Measurements from ENCODE around the gene ASGR2. TPM values are rescaled to one million over a fixed set of nuclear protein-coding genes. Genes with fewer than 3 reads are reported as not detected.

The ASGR2 gene
- total RNA-seq, 2 experiments from 2014 or later: not detected

DNA sequence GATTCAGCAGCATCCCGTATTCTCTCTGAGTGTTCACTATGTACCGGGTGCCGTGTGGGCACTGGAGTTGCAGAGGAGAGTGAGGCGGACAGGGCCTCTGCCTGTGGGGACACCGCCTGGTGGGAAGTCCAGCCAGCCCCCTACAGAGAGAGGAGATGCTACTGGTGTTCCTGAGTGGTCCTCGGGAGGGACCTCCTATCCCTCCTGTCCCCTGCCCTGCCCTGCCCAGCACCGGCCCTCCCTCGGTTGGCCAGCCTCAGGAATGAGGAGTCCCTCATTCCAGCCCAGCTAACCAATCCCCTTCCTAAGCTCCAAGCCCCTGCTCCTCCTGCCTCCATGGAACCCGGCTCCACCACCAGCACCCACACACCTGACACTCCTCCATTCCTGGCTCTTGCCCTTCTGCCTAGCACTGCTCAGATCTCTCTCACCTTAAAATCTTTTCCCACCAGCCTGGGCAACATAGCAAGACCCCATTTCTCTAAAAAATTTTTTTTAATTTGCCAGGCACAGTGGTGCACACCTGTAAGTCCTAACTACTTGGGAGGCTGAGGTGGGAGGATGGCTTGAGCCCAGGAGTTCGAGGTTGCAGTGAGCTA, 2.0 kb downstream of the ASGR2 start:
- H3K9me3 ChIP-seq (ENCODE audit: low read length): no peaks in the 10 kb centered on the region
- CTCF ChIA-PET (ENCODE audit: unreplicated experiment): interaction anchor here (1.1 kb wide), 1 partner anchor 60 kb away, joined by 4 read pairs; no protein-coding TSS in a partner anchor
- H3K79me2 ChIP-seq (ENCODE audit: insufficient read depth, low read depth, low read length): no peaks in the 10 kb centered on the region
- H3K4me1 ChIP-seq (ENCODE audit: insufficient read depth, low read length, poor library complexity, severe bottlenecking): no peaks in the 10 kb centered on the region
- H4K20me1 ChIP-seq (ENCODE audit: insufficient read depth, low read length): no peaks in the 10 kb centered on the region
- no peak overlapping the region for H3K27ac ChIP-seq (ENCODE audit: low read depth, low read length, poor library complexity, severe bottlenecking)
- intact Hi-C loops (cut with micrococcal nuclease; ENCODE audit: unreplicated experiment): no loop called here
- no TSS peak for BruUV-seq (replicated peaks)
- H2AFZ ChIP-seq (ENCODE audit: low read length): no peak overlapping the region
- H3K36me3 ChIP-seq (ENCODE audit: insufficient read depth, low read length): no peaks in the 10 kb centered on the region
- no peak overlapping the region for H3K4me3 ChIP-seq (ENCODE audit: low read depth, low read length, poor library complexity, severe bottlenecking)
- POLR2A ChIA-PET: interaction anchor here (0.6 kb wide), 1 partner anchor 186 kb away, joined by 3 read pairs; no protein-coding TSS in a partner anchor
- H3K4me2 ChIP-seq (ENCODE audit: low read length): no peak overlapping the region
- TF ChIP-seq CTCF (conservative IDR thresholded peaks at IDR 0.05; ENCODE audit: low read length): no peak
- TF ChIP-seq EZH2phosphoT487 (IDR thresholded peaks at IDR 0.05; ENCODE audit: borderline replicate concordance, low read depth, low read length): no peak
- DNase-seq (ENCODE audit: low spot score): no peak
- H3K9me2 ChIP-seq (ENCODE audit: insufficient read depth, low read length): no peaks in the 10 kb centered on the region

DNA sequence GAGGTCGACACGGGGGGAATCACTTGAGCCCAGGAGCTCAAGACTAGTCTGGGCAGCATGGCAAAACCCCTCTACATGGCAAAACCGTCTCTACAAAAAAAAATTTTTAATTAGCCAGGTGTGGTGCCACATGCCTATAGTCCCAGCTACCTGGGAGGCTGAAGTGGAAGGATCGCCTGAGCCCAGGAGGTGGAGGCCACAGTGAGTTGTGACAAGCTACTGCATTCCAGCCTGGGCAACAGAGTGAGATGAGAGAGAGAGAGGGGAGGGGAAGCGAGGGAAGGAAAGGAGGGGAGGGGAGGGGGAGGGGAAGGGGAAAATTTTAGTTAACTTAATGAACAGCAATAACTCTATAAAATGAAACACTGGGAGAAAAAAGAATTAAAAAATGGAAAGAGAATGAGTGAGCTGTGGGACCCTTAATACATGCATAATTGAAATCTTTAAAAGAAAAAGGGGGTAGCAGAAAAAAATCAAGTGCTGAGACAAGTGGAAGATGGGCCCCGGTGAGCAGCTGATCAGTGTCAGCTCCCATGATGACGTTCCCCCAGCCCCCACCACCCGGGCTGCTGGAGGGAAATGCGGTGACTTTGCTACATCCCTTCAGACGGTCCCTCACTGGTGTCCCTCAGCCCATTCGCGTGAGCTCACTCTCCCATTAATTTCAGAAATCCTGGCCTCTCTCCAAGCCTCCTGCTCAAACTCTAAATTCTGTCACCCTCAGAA, 2.7 kb downstream of the ASGR2 start:
- intact Hi-C loops (cut with micrococcal nuclease; ENCODE audit: unreplicated experiment): no loop called here
- Histone ChIP-seq H3K9me2 (ENCODE audit: insufficient read depth, low read length) (no peaks in the 10 kb centered on the region), H3K36me3 (ENCODE audit: insufficient read depth, low read length) (no peaks in the 10 kb centered on the region), H3K9me3 (ENCODE audit: low read length) (no peaks in the 10 kb centered on the region), H3K4me2 (ENCODE audit: low read length) (no peak overlapping the region), H3K4me3 (ENCODE audit: low read depth, low read length, poor library complexity, severe bottlenecking) (no peak overlapping the region), H4K20me1 (ENCODE audit: insufficient read depth, low read length) (no peaks in the 10 kb centered on the region), H2AFZ (ENCODE audit: low read length) (no peak overlapping the region), H3K27ac (ENCODE audit: low read depth, low read length, poor library complexity, severe bottlenecking) (no peak overlapping the region), H3K4me1 (ENCODE audit: insufficient read depth, low read length, poor library complexity, severe bottlenecking) (no peaks in the 10 kb centered on the region), H3K79me2 (ENCODE audit: insufficient read depth, low read depth, low read length) (no peaks in the 10 kb centered on the region)
- no TSS peak for BruUV-seq (replicated peaks)
- ChIA-PET POLR2A (interaction anchor here (0.6 kb wide), 1 partner anchor 186 kb away, joined by 3 read pairs; no protein-coding TSS in a partner anchor), CTCF (ENCODE audit: unreplicated experiment) (interaction anchor here (1.1 kb wide), 1 partner anchor 60 kb away, joined by 4 read pairs; no protein-coding TSS in a partner anchor)
- no peak for DNase-seq (ENCODE audit: low spot score)
- TF ChIP-seq EZH2phosphoT487 (IDR thresholded peaks at IDR 0.05; ENCODE audit: borderline replicate concordance, low read depth, low read length) (no peak), CTCF (conservative IDR thresholded peaks at IDR 0.05; ENCODE audit: low read length) (no peak)
